Measurements from ENCODE around the gene SUSD2.

The SUSD2 gene

GRCh38 chr22:24171822-24172221, 9.5 kb upstream of the SUSD2 start:
- no peak for TF ChIP-seq CTCF (IDR thresholded peaks at IDR 0.05; ENCODE audit: low read depth, low read length, missing control alignments)
- no peak overlapping the region for H3K4me3 ChIP-seq (replicated peaks; ENCODE audit: low read depth, low read length)
- no peak for DNase-seq (ENCODE audit: extremely low read depth, low read depth)

GRCh38 chr22:24175160-24175808, 6.0 kb upstream of the SUSD2 start:
- no peak for DNase-seq (ENCODE audit: extremely low read depth, low read depth)
- TF ChIP-seq CTCF (IDR thresholded peaks at IDR 0.05; ENCODE audit: low read depth, low read length, missing control alignments) = peak; percentile 95
- H3K4me3 ChIP-seq (replicated peaks; ENCODE audit: low read depth, low read length) = no peak overlapping the region

GRCh38 chr22:24176040-24176439, 5.2 kb upstream of the SUSD2 start:
- no peak for DNase-seq (ENCODE audit: extremely low read depth, low read depth)
- no peak for TF ChIP-seq CTCF (IDR thresholded peaks at IDR 0.05; ENCODE audit: low read depth, low read length, missing control alignments)
- H3K4me3 ChIP-seq (replicated peaks; ENCODE audit: low read depth, low read length) = no peak overlapping the region

GRCh38 chr22:24176630-24177029, 4.7 kb upstream of the SUSD2 start:
- H3K4me3 ChIP-seq (replicated peaks; ENCODE audit: low read depth, low read length) = no peak overlapping the region
- no peak for TF ChIP-seq CTCF (IDR thresholded peaks at IDR 0.05; ENCODE audit: low read depth, low read length, missing control alignments)
- DNase-seq (ENCODE audit: extremely low read depth, low read depth) = no peak

GRCh38 chr22:24177045-24177444, 4.2 kb upstream of the SUSD2 start:
- DNase-seq (ENCODE audit: extremely low read depth, low read depth) = no peak
- TF ChIP-seq CTCF (IDR thresholded peaks at IDR 0.05; ENCODE audit: low read depth, low read length, missing control alignments) = no peak
- no peak overlapping the region for H3K4me3 ChIP-seq (replicated peaks; ENCODE audit: low read depth, low read length)

GRCh38 chr22:24177456-24177855, 3.8 kb upstream of the SUSD2 start:
- no peak for TF ChIP-seq CTCF (IDR thresholded peaks at IDR 0.05; ENCODE audit: low read depth, low read length, missing control alignments)
- no peak for DNase-seq (ENCODE audit: extremely low read depth, low read depth)
- H3K4me3 ChIP-seq (replicated peaks; ENCODE audit: low read depth, low read length) = no peak overlapping the region

GRCh38 chr22:24178021-24178431, 3.3 kb upstream of the SUSD2 start:
- H3K4me3 ChIP-seq (replicated peaks; ENCODE audit: low read depth, low read length) = no peak overlapping the region
- no peak for DNase-seq (ENCODE audit: extremely low read depth, low read depth)
- TF ChIP-seq CTCF (IDR thresholded peaks at IDR 0.05; ENCODE audit: low read depth, low read length, missing control alignments) = no peak

Measured in HFF-Myc (cell line).